T-helper 1 cell treated with Interleukin-12 subunit alpha and Interleukin-12 subunit beta and Interleukin-4 antibody, amounts not matched to agents 30 μg/mL and 1 μg/mL, for 36 hours (primary cell): ENCODE data around the gene DAG1.

Experiments used
- H3K27ac Mint-ChIP-seq: one replicate; pipeline ENCODE4 v1.8.0; 2021; ENCODE audit warnings: mild to moderate bottlenecking, mixed read lengths
- H3K27me3 Mint-ChIP-seq: one replicate; pipeline ENCODE4 v1.8.0; 2021; ENCODE audit warnings: low read depth, mixed read lengths
- H3K36me3 Mint-ChIP-seq: one replicate; pipeline ENCODE4 v1.8.0; 2021; ENCODE audit warnings: low read depth, mixed read lengths
- H3K4me1 Mint-ChIP-seq: one replicate; pipeline ENCODE4 v1.8.0; 2021; ENCODE audit warnings: low read depth, mixed read lengths
- H3K4me3 Mint-ChIP-seq: one replicate; pipeline ENCODE4 v1.8.0; 2021; ENCODE audit warnings: mild to moderate bottlenecking, moderate library complexity, mixed read lengths
- H3K9me3 Mint-ChIP-seq: one replicate; pipeline ENCODE4 v1.8.0; 2021; ENCODE audit warnings: mixed read lengths

Gene DAG1

DNA sequence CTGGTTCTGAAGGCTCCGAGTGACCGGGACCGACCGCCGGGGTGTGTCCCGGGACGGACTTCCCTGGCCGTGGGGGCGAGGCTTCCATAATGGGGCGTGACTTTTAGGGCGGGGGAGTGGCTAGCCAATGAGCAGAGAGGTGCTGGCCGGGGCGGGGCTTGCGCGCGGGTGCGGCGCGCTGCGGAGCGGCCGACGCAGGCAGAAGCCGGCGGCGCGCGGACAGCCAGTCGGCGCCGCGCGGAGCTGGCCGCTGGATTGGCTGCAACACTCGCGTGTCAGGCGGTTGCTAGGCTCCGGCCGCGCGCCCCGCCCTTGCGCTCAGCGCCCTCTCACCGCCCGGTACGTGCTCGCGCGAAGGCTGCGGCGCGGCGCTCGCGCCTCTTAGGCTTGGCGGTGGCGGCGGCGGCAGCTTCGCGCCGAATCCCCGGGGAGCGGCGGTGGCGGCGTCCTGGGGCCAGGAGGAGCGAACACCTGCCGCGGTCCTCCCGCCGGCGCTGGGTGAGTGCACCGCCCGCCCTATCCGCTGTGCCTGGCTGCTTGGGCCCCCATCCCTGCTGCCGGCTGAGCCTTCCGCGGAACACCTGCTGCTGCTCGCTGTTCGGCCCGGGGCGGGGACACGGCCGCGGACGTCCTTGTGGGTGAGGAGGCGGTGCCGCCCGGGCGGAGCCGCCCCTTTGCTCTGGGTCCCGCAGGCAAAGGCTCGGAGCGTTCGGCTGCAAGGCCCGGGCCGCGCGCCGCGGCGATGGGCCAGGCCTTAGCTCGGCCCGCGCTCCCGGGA lies at the start of gene DAG1:
DAG1 (plus strand) TSS at position 332 of the 778 bp plus-strand sequence. CDS start 40,268 bp downstream, outside the sequence.
- peak within 1 kb of the TSS; percentile 88 for H3K27ac Mint-ChIP-seq
- H3K36me3 Mint-ChIP-seq: peaks cover 4% of the 10 kb centered on the region
- H3K4me1 Mint-ChIP-seq: peaks cover 28% of the 10 kb centered on the region
- no peaks in the 10 kb centered on the region for H3K27me3 Mint-ChIP-seq
- peak within 1 kb of the TSS; percentile 90 for H3K4me3 Mint-ChIP-seq
- no peaks in the 10 kb centered on the region for H3K9me3 Mint-ChIP-seq

GRCh38 chr3:49421890-49422378 lies 48.1 kb upstream of the DAG1 start:
- peaks cover 37% of the 10 kb centered on the region for H3K4me1 Mint-ChIP-seq
- peaks cover 27% of the 10 kb centered on the region for H3K36me3 Mint-ChIP-seq
- no peak overlapping the region for H3K4me3 Mint-ChIP-seq
- H3K27me3 Mint-ChIP-seq: no peaks in the 10 kb centered on the region
- no peaks in the 10 kb centered on the region for H3K9me3 Mint-ChIP-seq
- H3K27ac Mint-ChIP-seq: no peak overlapping the region

- H3K27me3 Mint-ChIP-seq: no peaks in the 10 kb centered on the region
- no peaks in the 10 kb centered on the region for H3K9me3 Mint-ChIP-seq
- H3K36me3 Mint-ChIP-seq: peaks cover 27% of the 10 kb centered on the region
- no peak within 1 kb of the TSS for H3K27ac Mint-ChIP-seq
- H3K4me1 Mint-ChIP-seq: peaks cover 33% of the 10 kb centered on the region
- no peak within 1 kb of the TSS for H3K4me3 Mint-ChIP-seq
These were observed 47.5 kb upstream of the DAG1 start, which contains the start of gene AMT for GRCh38 chr3:49422379-49423248. AMT (minus strand) TSS chr3:49422473; CDS start chr3:49422450, 23 bp downstream.

- peaks cover 33% of the 10 kb centered on the region for H3K4me1 Mint-ChIP-seq
- no peaks in the 10 kb centered on the region for H3K9me3 Mint-ChIP-seq
- no peak overlapping the region for H3K4me3 Mint-ChIP-seq
- peak overlapping the region; percentile 62 for H3K27ac Mint-ChIP-seq
- H3K27me3 Mint-ChIP-seq: no peaks in the 10 kb centered on the region
- H3K36me3 Mint-ChIP-seq: peaks cover 19% of the 10 kb centered on the region
These were observed 45.3 kb upstream of the DAG1 start for GRCh38 chr3:49424816-49425215.

- peak overlapping the region; percentile 36 for H3K27ac Mint-ChIP-seq
These were observed 42.5 kb upstream of the DAG1 start for GRCh38 chr3:49427586-49427985.

GRCh38 chr3:49428752-49429080 lies 41.4 kb upstream of the DAG1 start:
- Mint-ChIP-seq H3K4me3 (peak overlapping the region; percentile 93), H3K27ac (peak overlapping the region; percentile 97), H3K27me3 (no peaks in the 10 kb centered on the region), H3K9me3 (no peaks in the 10 kb centered on the region), H3K4me1 (peaks cover 21% of the 10 kb centered on the region), H3K36me3 (peaks cover 10% of the 10 kb centered on the region)

More at GRCh38 chr3:49427586-49427985, 42.5 kb upstream of the DAG1 start:
- H3K4me1 Mint-ChIP-seq: peaks cover 28% of the 10 kb centered on the region
- no peaks in the 10 kb centered on the region for H3K9me3 Mint-ChIP-seq
- no peaks in the 10 kb centered on the region for H3K27me3 Mint-ChIP-seq
- peak overlapping the region; percentile 93 for H3K4me3 Mint-ChIP-seq
- peaks cover 10% of the 10 kb centered on the region for H3K36me3 Mint-ChIP-seq

DNA sequence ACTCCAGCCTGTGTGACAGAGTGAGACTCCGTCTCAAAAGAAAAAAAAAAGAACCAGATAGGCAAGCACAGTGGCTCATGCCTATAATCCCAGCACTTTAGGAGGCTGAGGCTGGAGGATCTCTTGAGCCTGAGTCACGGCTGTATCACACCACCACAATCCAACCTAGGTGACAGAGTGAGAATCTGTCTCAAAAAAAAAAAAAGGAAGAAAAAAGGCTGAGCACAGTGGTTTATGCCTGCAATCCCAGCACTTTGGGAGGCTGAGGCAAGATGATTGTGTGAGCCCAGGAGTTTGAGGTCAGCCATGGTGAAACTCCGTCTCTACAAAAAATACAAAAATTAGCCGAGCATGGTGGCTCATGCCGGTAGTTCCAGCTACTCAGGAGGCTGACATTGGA lies 35.3 kb upstream of the DAG1 start:
- Mint-ChIP-seq H3K27ac (no peak overlapping the region), H3K4me1 (peaks cover 1% of the 10 kb centered on the region), H3K27me3 (no peaks in the 10 kb centered on the region), H3K4me3 (no peak overlapping the region), H3K9me3 (no peaks in the 10 kb centered on the region), H3K36me3 (no peaks in the 10 kb centered on the region)

DNA sequence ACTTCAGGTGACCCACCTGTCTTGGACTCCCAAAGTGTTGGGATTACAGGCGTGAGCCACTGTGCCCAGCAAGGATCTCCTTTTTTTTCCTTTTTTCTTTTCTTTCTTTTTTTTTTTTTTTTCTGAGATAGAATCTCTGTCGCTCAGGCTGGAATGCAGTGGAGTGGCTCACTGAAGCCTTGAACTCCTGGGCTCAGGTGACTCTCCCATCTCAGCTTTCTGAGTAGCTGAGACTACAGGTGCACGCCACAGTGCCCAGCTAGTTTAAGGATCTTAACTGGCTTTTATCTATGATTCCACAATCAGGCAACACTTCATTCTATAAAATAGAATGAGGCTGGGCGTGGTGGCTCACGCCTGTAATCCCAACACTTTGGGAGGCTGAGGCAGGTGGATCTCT lies 24.7 kb upstream of the DAG1 start:
- no peak overlapping the region for H3K27ac Mint-ChIP-seq
- no peaks in the 10 kb centered on the region for H3K9me3 Mint-ChIP-seq
- H3K27me3 Mint-ChIP-seq: no peaks in the 10 kb centered on the region
- no peak overlapping the region for H3K4me3 Mint-ChIP-seq
- H3K36me3 Mint-ChIP-seq: no peaks in the 10 kb centered on the region
- peaks cover 11% of the 10 kb centered on the region for H3K4me1 Mint-ChIP-seq

DNA sequence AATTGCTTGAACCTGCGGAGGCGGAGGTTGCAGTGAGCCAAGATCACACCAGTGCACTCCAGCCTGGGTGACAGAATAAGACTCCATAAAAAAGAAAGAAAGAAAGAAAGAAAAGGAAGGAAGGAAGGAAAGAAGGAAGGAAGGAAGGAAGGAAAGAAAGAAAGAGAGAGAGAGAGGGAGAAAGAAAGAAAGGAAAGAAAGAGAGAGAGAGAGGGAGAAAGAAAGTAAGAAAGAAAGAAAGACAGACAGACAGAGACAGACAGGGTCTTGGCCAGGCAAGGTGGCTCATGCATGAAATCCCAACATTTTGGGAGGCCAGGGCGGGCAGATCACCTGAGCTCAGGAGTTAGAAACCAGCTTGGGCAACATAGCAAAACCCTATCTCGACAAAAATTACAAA lies 16.4 kb upstream of the DAG1 start:
- Mint-ChIP-seq H3K9me3 (no peaks in the 10 kb centered on the region), H3K27ac (no peak overlapping the region), H3K4me3 (no peak overlapping the region), H3K27me3 (no peaks in the 10 kb centered on the region), H3K36me3 (no peaks in the 10 kb centered on the region), H3K4me1 (peaks cover 4% of the 10 kb centered on the region)

GRCh38 chr3:49454458-49454857 lies 15.6 kb upstream of the DAG1 start:
- H3K4me1 Mint-ChIP-seq: no peaks in the 10 kb centered on the region
- H3K4me3 Mint-ChIP-seq: no peak overlapping the region
- H3K36me3 Mint-ChIP-seq: no peaks in the 10 kb centered on the region
- H3K27me3 Mint-ChIP-seq: no peaks in the 10 kb centered on the region
- H3K27ac Mint-ChIP-seq: no peak overlapping the region
- H3K9me3 Mint-ChIP-seq: no peaks in the 10 kb centered on the region

DNA sequence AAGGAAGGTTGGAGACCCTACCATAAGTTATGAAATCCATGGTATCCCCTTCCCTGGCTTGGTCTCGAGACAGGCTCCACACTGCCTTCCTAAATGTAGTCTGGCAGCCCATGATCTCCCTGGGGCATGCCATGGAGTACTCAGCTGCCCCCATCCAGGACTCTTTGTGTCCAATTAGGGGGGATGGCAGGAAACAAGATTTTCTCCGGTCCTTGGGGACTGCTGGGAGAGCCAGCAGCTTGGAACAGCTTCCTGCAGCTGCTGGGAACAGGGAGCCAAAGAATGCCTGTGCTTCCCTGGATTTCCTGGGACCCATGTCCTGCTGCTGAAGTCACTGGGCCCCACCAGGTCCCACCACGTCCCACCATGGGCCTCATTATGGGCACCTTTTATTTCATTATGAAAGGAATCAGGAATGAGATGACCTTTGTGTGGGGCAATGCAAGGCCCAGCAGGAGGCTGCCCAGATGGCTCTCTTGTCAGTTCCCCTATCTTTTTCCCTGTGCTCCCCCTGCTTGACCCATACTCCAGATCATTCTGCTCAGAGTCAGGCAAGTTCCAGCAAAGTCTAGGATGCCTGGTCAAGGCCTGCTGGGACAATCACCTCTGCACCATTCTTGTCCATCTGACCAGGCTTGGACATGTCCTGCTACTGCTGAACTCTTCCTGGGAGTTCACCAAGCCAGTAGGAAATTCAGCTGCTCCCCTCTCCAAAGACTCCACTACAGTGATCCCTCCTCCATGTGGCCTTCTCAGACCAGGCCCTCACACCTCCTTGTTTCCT lies 15.0 kb upstream of the DAG1 start:
- Mint-ChIP-seq H3K4me3 (no peak overlapping the region), H3K36me3 (no peaks in the 10 kb centered on the region), H3K27ac (no peak overlapping the region), H3K9me3 (no peaks in the 10 kb centered on the region), H3K4me1 (no peaks in the 10 kb centered on the region), H3K27me3 (no peaks in the 10 kb centered on the region)

DNA sequence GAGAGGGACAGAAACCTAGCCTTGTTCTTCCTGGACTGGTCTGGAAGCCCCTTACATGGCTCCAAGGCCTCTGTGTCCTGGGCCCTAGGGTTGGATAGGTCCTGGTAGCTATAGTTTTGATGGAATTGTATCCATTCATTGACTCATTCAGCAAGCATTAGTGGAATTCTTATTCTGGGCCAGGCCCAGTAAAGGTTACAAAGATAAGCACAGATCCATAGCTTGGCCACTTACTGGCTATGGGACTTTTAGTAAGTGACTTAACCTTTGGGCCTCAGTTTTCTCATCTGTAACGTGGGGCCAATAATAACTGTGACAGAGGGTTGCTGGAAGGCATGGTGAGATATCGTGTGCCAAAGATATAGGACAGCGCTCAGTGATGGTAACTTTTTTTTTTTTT lies 13.6 kb upstream of the DAG1 start:
- Mint-ChIP-seq H3K27me3 (no peaks in the 10 kb centered on the region), H3K4me3 (no peak overlapping the region), H3K36me3 (no peaks in the 10 kb centered on the region), H3K27ac (no peak overlapping the region), H3K9me3 (no peaks in the 10 kb centered on the region), H3K4me1 (peaks cover under 1% of the 10 kb centered on the region)

- Mint-ChIP-seq H3K9me3 (no peaks in the 10 kb centered on the region), H3K27ac (no peak overlapping the region), H3K27me3 (no peaks in the 10 kb centered on the region), H3K4me1 (peaks cover 6% of the 10 kb centered on the region), H3K36me3 (no peaks in the 10 kb centered on the region), H3K4me3 (no peak overlapping the region)
These were observed 9.7 kb upstream of the DAG1 start for GRCh38 chr3:49460188-49460890.

DNA sequence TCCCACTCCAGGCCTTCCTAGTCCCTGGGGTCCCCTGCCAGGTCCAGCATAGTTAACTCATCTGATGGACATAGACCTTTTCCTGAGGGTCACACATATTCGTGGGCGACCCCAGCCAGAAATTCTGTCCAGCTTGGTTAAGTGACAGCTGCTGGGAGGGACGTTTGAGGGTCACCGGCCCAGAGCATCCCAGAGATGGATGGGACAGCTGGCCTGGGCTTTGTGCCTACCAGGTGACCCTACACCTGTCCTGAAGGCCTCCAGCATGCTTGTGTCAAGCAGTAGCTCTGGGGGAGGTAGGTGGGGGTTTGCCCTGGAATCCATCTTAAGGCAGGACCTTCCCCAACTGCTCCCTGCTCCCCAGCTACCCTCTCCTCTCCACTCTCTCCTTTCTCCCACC lies 9.1 kb upstream of the DAG1 start:
- Mint-ChIP-seq H3K9me3 (no peaks in the 10 kb centered on the region), H3K4me1 (peaks cover 6% of the 10 kb centered on the region), H3K4me3 (no peak overlapping the region), H3K36me3 (no peaks in the 10 kb centered on the region), H3K27me3 (no peaks in the 10 kb centered on the region), H3K27ac (no peak overlapping the region)
